HG03280 (cell line): ENCODE data around the gene WDR20.
A peak's percentile ranks its signal among the peaks of the same experiment; 100 is the strongest.

ENCODE experiments used
- ATAC-seq: cut with Tn5 transposase; IDR thresholded peaks from one replicate; pipeline ENCODE4 v1.9.1; 2021; ENCODE audit warnings: mild to moderate bottlenecking, moderate library complexity; ENCODE audit not compliant: unreplicated experiment

Gene WDR20

DNA sequence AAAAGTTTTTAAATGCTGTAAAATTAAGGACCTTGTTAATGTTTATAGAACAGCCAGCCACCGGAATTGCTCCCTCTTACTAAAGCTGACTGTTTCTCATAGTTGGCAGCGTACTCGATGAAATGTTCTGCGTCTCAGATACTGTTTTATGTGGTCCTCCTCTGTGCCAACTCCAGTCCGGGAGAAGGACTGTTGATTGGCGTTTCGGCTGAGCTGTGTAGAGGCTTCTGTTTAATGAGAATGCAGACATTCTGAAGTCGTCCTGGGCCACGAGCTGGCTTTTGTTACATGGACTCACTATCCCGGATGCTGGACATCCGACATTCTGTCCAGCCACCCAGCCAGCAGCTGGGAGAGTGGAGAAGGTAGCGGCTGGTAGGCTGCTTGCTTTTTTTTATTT is 75.4 kb downstream of the WDR20 start:
- no peak for ATAC-seq

DNA sequence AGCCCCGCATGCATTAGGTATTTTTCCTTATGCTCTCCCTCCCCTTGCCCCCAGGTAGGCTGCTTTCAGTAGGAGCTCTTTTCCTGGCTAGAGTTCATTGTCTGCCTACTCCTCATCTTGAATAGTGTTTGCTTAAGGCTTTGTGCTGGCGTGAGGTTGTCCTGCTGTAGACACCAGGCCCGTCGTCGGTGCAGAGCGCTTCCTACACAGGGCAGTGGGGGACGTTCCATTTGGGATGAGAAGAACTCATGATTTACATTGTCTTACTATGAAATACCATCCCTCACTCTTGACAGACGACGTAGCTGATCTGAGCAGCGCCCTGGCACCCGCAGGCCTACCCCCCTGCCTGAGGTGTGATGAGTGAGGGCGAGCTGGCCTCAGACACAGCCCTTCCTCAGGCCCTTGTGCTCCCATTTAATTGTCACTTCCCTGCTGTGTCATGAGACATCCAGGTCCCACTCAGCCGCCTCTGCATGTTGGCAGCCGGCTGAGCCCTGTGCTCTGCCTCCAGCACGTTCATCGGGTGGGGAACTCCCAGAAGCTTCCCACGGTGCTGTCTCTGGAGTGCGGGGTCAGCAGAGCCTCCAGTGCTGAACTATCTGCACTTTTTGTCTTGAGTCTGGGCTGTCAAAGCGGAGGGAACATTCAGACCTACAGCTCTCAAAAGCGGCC is 76.0 kb downstream of the WDR20 start:
- ATAC-seq, result no peak

DNA sequence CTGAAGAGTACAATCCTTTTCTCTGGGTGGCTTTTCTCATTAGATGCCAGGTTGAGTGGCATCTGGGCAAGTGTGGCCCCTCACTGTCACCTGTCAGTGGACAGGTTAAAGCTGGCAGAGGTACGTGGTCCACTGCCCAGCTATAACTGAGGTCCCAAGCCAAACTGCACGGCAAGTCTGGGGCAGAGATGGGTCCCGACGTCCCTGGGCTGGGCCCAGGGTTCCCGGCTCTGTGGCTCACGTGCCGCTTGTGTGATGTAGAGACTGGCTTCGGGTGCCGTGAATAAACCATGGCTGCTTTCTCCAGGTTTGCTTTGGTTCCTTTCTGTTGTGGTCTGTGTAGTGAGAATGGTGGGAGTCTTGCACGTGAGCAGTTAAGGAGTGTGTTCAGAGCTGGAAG is 77.7 kb downstream of the WDR20 start:
- ATAC-seq, result no peak

DNA sequence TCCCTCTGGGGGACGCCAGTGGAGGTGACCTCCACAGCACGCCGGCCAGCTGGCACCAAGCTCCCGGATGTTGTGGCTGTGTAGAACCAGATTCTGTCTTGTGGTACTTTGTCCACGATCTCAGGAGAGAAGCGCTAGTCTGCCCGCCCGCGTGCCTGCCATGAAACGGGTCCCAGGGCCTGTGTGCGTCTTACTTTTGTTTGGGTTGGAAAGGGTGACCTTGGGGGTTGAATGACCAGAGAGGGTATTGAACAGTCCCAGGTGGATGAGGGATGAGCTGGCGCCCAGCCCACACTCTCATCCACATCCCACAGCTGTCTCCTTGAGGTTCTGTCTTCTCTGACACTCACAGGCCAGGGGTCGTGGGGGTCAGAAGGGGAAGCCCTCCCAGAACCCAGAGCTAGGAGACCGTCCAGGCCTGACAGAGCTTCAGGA is 78.3 kb downstream of the WDR20 start:
- ATAC-seq, result no peak

DNA sequence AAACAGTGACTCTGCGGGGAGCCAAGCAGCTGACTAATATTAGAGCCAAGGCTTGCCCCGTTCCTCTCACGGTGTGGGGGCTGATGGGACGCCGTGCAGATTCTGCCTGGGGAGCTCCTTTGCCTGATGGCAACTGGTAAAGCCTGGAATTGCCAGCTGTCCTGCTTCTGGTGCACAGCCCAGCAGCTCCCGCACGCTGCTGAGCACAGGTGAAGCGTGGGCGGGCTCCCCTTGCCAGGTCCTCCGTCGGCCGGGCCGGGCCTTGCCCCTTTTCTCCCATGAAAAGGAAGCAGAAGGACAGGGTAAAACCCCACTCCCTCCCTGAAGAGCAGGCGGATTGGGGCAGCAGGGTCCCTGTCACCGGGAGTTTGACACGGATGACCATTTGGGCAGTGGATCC is 79.0 kb downstream of the WDR20 start:
- no peak for ATAC-seq

DNA sequence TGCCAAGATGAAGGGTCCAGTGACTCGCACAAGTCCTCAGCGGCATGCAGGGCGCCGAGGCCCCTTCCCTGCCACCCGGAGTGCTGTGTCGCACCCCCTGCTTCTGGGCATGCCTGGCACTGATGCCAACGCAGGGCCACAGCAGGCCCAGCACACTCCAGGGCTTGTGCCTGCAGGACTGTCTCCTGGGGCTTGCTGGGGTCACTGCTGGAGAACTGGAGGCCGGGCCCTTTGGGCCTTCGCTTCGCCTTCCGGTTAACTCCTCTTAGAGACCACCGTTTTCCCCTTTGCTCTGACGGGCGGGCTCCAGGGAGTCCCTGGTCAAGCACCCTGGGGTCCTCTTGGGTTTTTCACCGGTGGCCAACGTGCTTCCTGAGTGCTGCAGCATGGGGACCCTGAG is 79.6 kb downstream of the WDR20 start:
- no peak for ATAC-seq

DNA sequence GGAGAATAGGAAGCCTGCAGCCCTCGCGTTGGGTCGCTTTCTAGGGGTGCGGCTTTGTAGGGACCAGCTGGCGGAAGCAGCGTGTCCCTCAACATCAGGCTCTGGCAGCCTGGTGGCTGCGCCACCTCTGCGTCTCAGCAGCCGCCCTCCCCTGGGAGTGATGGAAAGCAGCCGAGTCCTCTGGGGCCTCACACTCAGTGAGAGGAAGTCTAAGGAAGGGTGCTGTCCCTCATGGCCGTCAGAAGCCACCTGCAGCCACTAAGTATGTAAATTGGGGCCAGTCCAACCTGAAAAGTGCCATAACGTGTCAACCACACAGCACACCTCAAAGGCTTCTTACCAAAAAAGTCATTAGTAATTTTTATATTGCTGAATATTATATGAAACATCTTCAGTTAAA is 80.3 kb downstream of the WDR20 start:
- ATAC-seq, result peak; percentile 86

DNA sequence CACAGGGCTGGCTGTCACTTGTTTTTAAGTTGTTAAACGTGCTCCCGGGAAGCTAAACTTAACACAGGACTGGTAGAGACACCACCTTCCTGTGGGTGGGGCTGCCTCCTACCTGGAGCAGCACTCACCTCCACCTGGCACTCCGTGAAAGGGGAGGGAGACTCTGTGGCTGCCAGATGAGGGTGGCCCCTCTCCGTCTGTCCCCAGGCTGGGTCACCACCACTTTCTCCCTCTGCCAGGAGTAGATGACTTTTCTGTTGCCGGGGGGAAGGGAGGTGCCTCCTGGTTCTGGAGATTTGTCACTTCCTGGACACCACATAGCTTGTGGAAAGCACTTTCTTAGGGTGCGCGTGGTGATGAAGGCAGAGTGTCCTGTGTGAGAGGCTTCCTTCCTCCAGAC is 81.3 kb downstream of the WDR20 start:
- ATAC-seq, result no peak

DNA sequence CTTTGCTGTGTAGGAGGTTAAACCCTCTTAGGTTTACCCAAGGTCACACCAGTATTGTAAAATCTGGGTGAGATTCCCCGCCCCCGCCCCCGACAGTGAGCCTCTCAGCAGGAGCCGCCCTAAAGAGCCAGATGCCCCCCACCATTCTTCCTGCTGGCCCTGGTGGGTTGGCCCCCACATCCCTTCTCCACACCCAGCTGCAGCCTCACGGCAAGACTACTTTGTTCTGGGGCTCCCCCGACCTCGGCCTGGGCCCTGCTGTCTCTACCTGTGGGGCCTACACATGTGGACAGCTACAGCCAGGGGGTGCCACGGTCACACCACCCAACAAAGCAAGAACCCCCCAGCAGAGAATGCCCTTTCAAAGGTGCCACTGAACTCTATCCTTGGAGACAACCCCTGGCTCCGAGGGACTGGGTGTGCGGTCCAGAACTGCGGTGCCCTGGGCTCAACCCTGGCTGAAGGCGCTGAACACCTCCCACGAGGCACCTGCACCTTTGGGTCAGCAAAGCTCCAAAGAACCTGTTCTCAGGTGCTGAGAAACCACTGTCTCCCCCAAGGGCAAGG is 82.4 kb downstream of the WDR20 start:
- no peak for ATAC-seq

DNA sequence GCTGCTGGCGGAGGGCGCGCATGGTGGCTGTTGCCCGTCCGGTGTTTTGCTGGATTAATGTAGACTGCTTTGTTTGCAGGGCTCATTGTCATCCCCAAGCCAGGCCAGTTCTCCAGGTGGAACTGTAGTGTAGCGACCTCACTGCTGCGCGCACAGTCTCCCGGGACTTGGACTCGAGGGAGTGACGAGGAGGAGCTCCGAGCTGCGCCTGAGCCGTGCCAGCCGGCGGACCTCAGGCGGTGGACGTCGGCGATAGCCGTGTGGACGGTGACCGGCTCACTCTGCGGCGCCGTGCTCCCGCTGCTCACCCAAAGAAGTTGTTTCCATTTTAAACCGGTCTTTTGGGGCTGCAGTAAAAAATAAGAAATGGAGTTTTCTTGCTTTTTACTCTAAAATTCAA is 83.1 kb downstream of the WDR20 start:
- no peak for ATAC-seq

DNA sequence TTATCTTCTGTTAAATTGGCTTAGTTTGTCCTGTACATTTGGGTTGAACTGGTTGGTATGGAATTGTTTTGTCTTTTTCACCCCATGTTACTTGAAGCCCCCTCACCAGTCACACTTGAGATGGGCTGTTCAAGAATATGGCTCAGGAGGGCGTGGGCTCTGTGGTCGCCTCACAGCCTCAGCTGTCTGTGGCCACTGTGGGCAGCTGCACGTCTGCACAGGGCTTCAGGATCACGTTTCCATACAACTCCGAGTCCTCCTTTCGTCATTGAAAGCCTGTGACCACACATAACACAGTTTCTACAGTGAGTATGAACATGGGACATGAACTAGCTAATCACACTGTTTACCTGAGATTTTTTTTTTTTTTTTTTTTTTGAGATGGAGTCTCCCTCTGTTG is 84.0 kb downstream of the WDR20 start:
- ATAC-seq, result no peak

DNA sequence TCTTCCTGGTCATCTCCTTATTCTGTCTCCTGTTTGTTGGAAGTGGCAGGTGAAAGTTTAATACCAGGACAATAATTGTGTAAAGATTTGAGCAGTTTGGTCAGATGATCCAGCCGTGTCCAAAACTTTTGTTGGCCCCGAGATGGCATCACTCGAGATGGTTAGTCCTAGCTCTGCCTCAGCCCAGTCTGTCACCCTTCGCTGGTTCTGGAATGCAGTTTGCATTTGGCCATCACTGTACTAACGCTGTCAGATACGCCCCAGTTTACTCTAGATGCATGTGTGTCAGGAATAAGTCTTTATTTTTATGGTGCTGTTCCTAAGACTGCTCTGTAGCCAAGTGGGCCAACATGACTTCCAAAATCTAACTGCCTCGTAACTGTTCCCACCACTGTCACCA is 85.7 kb downstream of the WDR20 start:
- ATAC-seq, result no peak

DNA sequence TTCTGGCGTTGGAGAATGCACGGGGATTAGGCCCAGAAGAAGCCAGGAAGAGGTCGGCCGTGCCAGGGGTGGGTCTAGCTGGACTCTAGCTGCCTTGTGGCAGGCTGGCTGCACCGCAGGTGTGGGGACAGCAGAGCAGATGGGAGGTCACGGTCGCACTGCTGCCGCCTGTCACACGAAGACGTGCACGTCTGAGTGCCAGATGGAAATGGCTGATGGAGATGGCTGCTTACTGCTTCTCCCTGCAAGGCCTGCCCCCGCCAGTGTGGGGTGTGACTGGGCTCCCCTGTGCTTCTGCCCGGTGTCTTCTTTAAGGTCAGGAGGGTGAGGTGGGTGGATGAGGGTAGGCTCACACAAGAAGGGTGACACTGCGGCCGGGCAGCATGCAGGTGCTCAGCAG is 86.2 kb downstream of the WDR20 start:
- ATAC-seq, result no peak

DNA sequence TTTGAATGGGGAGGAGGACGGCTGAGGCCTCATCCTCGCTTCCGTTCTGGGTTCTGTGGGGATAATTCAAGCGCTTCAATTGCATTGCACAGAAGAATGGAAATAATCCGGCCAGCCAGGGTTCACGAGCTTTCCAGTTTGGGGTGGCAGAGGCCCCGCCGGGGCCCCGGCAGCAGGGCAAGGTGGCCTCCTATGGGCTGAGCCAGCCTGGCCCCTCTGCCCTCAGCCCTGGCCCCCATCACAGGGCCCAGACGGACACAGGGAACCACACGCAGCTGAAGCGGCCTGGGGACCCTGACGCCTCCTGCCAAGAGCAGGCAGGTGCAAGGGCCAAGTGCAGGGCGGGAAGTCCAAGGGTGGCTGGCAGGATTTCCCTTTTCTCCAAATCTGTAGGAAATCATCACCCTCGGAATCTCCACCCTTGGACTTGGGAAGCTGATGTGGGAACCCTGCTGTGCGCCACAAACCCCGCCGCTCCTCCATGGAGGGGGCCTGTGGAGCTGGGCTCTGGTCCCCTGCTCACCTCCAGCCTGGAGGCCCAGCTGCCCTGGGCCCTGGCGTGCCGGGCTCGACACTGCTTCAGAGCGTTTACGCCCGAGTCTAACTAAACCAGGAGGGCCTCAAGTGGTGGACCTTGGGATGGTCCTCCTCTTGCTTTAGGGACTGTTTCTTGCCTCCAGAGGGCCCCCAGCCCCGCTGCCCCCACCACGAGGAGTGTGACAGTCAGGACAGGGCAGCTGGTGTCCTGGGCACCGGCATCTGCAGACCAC is 86.8 kb downstream of the WDR20 start:
- ATAC-seq, result no peak

DNA sequence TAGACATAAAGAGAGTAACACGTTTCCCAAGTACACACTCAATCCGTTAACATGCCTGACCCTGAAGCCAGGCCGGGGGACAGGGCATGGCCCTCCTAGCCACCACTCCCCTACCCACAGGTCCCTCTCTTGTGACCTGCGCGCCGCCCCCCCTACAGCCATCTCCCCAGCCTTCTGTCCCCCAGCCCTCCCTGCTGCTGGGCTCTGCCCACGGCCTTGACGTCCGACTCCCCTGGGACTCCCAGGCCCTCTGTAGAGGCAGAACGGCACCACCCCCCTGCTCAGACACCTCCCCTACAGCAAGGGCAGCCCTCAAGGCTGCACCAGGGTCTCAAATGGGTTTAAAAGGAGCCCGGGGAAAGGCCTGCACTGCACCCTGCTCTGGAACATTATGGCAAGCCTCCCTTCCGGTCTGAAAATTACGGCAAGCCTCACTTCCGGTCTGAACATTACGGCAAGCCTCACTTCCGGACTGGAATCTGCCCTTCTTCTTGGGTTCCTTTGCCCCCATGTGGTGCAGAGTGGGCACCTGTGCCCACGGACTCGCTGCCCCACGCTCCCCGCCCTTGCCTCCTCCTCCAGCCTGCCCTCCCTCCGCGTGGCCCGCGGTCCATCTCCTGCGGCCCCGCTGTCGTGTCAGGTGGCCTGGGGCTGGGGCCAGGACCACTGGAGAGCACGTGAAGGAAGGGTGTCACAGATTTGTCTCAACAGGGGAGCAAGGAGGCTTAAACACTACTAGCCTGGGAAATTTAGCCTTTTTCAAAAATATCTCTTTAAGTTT is 87.7 kb downstream of the WDR20 start:
- no peak for ATAC-seq

DNA sequence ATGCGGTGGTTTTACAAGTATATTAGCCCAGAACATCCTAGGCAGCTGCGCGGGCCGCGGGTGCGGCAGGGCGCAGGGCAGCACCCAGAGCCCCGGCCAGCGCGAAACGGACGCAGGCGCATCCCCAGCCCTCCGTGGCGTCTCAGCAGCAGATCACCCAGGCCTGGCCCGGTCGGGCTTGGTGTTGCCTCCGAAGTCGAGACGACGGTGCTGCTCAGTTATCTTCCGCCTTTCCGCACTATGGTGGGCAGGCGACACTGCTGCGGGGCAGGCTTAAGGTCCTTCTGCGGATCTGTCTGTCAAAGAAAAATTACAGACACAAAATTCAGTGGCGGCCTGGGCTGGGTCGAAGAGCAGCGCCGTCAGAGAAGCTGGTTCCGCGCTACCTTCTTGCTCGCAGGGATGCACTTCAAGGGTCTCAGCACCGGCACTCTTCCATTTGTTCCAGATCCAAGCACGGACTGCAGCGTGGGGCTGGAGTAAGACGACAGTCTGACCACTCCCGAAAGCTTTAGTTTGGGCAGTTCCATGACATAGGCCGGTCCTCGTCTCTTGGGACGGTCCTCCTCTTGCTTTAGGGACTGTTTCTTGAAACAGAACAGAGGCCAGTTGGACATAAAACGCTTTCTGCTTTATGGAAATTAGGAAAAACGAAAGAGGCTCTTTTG is 89.5 kb downstream of the WDR20 start:
- ATAC-seq, result no peak

DNA sequence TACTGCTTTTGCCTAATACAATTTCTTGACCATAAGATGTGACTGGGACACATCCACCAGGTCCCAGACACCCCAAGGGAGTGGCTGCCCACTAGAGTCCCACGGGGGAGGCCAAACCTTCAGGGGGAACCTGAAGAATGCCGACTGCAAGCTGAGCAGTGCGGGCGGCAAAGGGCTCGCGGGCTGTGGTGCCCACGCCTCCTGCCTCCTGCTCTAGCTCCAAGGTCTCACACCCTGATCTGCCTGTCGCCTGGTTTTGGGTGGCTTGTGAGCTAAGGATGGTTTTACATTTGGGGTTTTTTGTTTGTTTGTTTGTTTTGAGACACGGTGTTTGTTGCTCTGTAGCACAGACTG is 90.0 kb downstream of the WDR20 start:
- no peak for ATAC-seq

DNA sequence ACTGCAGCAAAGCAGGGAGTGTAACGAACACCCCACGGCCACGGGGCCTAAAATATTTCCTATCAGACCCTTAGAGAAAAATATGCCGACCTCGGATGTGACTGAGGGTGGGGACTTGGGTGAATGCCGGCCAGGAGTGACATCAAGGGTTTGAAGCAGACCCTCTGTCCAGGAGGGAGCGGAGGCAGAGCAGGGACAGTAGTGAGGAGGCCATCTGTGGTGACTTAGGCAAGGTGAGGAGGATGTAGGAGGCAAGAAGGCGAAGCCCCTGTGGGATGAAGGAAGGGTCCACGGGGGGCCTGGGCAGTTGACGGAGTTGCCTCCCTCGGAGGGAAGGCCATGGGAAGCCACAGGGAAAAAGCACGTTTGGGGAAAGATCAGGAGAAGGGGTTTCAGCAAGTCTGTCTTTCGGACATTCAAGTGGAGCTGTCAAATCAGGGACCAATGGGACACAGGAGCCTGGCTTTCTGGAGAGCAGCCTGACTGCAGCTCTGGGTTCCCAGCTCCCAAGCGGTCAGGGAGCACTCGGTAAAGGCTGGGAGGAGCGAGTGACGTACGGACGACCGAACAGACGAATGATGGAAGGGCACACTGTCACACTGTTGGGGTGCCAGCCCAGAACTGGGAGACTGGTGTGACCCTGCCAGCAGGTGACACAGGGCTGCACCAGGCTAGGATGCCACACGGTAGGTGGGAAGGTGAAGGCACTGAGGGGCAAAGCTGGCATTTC is 90.9 kb downstream of the WDR20 start:
- ATAC-seq, result no peak

DNA sequence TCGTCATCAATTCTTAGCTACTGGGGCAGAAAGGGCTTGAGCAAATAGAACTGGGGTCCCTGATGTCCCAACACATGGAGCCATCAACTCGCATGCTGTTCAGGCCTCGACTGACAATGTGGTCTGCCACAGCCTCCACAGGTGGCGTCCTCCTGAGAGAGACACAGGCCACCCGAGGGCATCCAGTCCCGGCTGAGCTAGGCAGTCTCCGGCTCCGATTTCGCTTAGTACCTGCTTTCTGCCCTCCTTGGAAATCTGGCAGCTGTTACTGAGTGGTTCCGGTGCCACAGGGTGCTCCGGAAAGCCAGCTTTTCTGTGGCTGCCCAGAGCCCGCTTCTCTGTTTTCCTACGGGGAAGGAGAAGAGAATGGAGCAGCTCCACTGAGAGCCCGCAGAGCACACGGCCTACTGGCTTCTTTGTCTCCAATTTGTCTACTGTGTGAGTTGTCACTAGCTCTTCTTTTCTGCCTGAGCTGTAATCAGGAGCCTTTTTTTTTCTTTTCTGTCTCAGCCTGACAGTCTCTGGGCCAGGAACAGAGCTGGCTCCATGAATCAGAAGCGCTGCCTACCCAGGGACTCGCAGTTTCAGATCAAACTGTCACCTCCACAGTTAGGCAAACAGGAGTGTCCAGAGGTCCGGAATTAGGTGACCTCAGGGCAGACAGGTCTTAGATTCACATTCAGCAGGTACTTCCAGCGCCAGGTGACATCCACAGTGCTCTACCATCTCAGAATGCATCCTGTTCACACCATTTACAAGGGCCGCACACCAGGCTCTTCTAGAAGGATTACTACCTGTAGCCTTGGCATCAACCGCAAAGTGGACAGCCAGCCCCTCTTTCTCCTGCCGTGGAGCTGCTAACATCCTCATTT is 92.0 kb downstream of the WDR20 start:
- no peak for ATAC-seq

DNA sequence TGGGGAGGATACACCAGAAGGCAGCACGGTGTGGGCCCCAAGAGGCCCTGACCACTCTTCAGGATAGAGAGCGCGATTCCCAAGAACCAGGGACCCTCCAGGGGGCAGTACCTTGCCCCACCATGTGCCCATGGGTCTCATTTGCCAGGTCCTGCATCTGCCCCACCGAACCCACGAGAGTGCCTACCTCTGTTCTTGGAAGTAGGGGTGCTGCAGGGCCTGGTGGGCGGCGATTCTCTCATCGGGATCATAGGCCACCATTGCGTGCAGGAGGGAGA is 92.6 kb downstream of the WDR20 start:
- ATAC-seq, result no peak
